DMS53 treated with DMSO at 0.1 percent for 48 hours (cell line): ENCODE results near the gene CABLES2.
"Not testable (repeated sequence)": the region's sequence is repeated elsewhere in the genome, so short reads cannot be mapped to it uniquely, and the experiment has no call there.

Experiments
- DNase-seq: peaks from one replicate; lab custom pipeline; 2025; ENCODE audit not compliant: unreplicated experiment; lab: John Stamatoyannopoulos, UW

CABLES2 gene

DNA sequence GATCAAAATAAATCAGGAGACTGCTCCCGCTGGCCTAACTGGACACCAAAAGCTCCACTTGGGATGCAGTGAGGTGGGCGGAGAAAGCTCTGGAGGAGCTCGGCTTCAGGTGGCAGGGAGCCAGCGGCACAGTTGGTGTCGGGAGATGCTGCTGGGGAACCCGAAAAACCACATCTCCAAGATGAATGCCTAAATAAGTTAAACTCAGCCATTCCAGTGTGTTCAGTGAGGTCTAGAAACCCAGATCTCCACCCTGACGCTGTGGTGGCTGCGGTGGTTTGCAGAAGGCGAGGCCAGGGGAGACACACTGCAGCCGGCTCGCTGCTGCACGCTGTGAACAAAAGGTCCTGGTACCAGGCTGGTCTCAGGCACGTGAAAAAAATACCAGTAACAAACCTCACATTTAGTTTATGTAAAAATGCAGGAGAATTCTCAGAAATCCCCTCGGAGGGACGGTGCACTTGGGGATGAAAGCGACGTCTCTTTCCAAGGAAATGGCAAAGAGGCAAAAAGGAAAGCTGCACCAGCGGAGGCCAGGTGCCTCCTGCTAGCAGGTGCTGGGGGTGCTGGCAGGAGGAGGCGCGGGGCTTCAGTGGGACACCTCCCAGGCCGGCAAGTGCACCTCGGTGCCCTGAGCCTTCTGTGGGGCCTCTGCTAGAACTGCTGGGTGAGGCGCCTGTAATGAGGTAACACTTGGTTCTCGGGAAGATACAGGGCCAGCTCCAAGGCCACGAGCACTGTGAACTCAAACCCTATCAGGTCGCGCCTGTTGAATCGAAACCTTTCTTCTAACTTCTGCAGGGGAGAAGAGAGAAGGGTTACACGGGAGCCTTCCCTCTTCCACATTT is 16.5 kb downstream of the CABLES2 start:
- DNase-seq: no peak

- DNase-seq: no peak
These were observed 17.4 kb downstream of the CABLES2 start for GRCh38 chr20:62389601-62390087.

DNA sequence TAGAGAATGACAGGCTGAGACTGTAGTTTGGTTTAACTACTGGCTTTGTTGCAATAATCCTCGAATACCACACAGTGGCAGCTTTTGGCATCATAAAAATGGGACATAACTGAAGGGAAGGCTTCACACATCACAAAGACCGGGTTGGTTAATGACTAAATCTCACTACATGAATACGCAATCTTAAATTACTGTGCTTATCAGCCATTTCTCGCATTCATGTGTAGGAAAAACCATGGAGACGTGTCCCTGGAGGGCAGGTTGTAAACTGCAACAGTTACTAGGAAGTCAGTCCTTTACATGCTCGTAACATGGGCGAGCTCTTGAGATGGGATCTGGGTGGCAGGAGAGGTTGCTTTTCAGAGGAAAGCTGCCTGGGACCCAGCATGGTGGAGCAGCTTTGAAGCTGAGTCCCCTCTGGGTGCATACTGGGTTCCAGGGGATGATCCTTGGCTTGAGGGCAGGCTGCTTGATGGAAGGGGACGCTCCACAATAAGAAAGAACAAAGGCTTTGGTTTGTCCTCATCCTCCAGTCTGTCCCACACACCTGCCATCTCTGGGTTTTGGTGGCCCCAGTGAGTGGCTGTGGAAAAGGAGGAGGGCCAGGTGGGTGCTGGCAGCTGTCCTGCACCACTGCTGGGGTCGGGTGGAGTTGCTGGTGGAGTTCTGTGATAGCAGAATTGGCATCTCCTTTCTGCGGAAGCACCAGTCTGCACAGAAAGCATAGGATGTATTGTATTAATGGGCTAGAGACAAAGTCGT is 18.1 kb downstream of the CABLES2 start:
- no peak for DNase-seq

- no peak for DNase-seq
These were observed 19.0 kb downstream of the CABLES2 start for GRCh38 chr20:62387933-62388635.

- DNase-seq: no peak
These were observed 19.7 kb downstream of the CABLES2 start for GRCh38 chr20:62387219-62387913.

- peak; percentile 79 for DNase-seq
These were observed 20.5 kb downstream of the CABLES2 start, which contains the start of gene RPS21 for GRCh38 chr20:62386383-62387218. RPS21 (plus strand) TSS chr20:62387103; CDS start chr20:62387339, 236 bp downstream.

DNA sequence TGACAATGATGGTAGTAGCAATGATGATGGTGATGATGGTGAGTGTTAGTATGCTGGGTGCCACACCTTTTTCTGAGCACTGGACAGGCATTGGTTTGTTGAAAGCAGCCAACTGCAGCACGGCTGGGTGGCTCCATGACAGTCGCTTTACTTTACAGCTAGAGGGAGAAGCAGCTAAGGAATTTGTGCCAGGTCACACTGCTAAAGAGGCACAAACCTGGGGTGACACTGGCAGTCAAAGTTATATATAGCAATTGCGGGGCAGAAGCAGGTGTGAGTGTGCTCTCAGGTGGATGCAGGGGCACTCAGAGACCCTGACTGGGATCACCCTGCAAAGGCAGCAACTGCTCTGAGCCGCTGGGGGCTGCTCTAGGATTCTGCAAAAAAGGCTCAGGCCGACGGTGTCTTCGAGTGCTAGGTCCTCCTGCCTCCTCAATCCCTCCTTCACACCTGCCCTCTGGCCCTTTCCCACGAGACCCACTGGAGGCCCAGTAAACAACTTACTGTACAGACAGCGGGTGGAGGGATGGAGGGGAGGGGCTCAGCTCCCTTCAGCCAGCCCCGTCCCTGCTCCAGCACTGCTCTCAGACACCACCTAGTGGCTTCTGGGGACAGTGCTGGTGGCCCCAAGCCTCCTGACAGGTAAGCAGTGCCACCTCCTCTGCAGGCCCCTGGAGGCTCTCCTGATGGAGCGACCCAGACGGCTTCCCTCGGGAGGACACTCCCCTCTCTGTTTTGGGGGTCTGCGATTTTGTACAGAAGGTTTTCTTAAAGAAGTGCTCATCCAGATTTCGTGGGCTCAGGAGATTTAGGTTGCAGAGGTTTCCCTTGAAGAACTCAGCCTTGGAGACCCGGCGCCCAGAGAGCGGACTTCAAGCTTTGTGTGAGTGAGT is 24.5 kb downstream of the CABLES2 start:
- peak; percentile 59 for DNase-seq

DNA sequence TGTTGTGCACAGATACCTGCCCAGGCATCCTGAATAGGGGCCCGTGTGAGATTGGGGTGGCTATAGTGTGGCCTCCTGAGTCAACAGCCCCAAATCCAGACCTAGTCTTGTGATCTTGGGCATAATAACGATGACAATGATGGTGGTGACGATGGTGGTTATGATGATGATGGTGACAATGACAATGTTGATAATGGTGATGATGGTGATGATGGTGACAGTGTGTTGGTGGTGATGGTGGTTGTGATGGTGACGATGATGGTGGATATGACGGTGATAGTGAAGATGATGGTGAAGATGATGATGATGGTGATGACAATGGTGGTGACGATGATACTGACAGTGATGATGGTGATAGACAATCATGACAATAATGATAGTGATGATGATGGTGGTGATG is 25.2 kb downstream of the CABLES2 start:
- no peak for DNase-seq

DNA sequence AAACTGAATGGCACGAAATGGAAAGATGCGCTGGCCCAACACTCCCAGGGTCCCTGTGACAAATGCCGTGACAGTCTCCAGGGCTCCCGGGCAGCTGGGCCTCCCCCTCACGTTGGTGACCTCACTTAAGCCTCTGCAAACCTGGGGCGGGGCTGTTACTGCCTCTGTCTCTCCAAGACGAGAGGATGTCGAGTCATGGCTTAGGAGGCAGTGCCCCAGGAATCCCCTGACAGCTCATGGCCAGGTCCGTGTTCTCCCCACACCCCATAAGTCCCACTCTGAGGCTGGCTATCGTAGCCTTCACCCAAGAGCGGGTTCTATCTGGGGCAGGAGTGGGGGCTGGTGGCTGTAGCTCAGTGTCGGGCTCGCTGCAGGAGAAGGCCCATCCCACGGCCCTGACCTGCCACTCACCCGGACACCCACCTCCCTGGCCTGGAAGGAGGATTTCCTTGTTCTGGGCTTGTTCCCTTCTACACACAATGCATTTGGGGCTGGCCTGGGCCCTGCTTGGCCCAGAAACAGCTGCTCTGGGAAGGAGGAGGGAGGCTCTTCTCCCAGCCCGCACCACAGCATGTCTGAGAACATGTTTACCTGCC is 25.8 kb downstream of the CABLES2 start:
- peak; percentile 27 for DNase-seq

- DNase-seq: no peak
These were observed 28.9 kb downstream of the CABLES2 start for GRCh38 chr20:62378215-62378614.

GRCh38 chr20:62377615-62378178 is 29.4 kb downstream of the CABLES2 start:
- DNase-seq: no peak

GRCh38 chr20:62377064-62377461 is 30.0 kb downstream of the CABLES2 start:
- DNase-seq: no peak

DNA sequence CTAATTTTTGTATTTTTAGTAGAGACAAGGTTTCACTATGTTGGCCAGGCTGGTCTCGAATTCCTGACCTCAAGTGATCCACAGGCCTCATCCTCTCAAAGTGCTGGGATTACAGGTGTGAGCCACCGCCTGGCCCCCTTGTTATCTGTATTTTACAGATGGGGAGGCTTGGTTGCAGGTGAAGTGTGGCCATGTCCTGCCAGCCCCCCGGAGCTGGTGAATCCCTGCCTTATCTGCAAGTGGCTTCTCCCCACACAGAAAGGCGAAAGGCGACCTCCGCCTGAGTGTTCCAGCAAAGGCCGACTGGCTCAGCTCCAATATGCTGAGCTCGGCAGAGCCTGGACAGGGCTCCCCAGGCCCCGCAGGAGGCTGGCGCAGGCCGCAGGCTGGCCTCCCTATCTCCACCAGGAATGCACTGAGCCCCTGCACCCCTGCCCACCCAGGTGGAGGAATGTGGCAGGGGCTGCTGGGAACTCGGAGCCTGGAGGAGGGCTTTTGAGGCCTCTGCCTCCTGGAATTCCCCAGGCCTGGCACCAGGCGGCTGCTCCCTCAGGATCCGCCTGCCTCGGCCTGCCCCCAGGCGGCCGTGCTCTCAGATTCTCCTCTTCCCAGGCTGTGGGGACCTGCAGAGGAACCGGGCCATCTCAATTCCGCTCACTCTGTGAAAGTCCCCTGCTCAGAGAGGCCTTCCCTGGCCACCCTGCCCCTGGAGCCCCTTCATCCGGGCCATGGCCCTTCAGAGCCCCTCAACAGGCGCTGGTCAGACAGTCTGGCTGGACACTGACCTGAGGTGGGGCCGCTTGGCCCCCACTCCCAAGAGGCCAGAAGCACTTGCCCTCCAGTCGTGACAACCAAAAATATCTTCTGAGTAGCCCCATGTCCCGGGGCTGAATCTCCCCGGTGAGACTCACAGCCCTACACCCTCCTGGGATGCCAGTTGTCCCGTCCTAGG is 30.7 kb downstream of the CABLES2 start:
- DNase-seq: no peak

GRCh38 chr20:62374331-62375152 is 32.5 kb downstream of the CABLES2 start:
- peak; percentile 44 for DNase-seq

DNA sequence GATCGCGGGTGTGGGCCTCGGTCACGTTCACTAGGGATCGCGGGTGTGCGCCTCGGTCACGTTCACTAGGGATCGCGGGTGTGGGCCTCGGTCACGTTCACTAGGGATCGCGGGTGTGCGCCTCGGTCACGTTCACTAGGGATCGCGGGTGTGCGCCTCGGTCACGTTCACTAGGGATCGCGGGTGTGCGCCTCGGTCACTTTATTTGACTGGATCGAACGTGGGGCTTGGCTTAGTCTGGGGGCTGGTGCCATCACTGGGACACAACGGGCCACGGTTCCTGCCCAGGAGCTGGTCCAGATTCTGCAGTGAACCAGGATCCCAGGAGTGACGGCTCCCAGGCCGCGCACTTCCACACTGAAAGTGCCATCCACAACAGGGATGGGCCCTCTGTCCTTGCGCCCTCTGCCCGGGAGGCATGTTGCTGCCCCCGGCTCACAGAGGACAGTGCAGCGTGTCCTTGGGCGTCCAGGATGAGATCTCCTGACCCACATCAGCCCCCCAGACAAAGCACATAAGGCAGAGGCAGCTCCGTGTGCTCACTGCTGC is 33.4 kb downstream of the CABLES2 start:
- not testable (repeated sequence) for DNase-seq
